RPMI8226 (cell line): Measurements from ENCODE around the gene APOBEC3B.
"Not testable (repeated sequence)": the region's sequence is repeated elsewhere in the genome, so short reads cannot be mapped to it uniquely, and the experiment has no call there.

ENCODE experiments used
- DNase-seq: peaks from one replicate; pipeline ENCODE4 v3.0.0-alpha.2; 2015

Gene APOBEC3B

GRCh38 chr22:38967451-38968450 lies 14.4 kb upstream of the APOBEC3B start:
- peak; percentile 84 for DNase-seq

DNA sequence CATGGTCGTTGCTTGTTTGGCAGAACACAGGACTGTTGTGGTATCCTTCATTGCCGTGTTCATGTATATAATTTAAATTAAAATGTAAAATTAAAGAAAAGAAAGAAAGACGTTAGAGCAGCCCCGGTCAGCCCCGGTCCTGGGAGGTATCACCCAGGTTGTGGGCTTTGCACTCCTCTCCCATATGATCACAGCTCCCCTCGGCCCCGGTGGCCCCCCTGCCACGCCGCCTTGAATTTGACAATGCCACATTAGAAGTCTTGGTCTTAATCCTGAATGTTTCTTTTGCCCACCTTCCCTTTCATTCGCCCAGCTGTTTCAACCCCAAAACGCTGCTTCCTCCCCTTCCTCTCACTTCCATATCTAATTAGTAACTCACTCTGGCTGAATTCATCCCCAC lies 13.3 kb upstream of the APOBEC3B start:
- no peak for DNase-seq

DNA sequence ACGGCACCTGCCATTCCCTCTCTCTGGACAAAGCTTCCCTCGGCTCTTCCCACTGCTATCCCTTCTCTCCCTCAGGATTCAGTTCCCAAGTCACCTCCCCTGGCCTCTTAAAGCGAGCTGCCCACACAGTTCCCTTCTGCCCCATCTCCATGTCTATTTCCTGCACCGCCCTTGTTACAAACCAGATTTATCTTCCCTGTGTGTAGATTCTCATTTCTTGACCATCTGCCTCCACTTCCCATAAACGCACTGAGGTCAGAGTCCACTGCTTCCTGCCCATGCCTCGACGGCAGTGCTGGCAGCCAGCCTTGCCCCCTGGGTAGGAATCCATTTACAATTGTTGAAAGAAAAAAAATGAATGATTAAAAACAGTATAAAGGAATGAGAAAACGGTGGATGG lies 11.6 kb upstream of the APOBEC3B start:
- DNase-seq = no peak

GRCh38 chr22:38971202-38971601 lies 10.9 kb upstream of the APOBEC3B start:
- no peak for DNase-seq

DNA sequence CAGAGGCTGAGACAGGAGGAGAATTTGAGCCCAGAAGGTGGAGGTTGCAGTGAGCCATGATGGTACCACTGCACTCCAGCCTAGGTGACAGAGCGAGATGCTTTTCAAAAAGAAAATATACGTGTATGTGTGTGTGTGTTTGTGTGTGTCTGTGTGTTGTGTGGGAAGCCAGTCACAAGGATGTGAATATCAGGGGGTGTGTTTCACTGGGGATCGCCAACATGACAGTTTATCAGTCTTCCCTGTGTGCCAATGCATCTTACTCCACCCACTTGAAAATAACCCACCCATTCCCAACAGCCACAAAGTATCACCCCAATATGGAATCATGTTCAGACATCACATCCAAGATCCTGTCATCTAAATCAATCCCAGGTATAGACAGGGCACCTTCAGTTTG lies 10.4 kb upstream of the APOBEC3B start:
- DNase-seq = no peak

DNA sequence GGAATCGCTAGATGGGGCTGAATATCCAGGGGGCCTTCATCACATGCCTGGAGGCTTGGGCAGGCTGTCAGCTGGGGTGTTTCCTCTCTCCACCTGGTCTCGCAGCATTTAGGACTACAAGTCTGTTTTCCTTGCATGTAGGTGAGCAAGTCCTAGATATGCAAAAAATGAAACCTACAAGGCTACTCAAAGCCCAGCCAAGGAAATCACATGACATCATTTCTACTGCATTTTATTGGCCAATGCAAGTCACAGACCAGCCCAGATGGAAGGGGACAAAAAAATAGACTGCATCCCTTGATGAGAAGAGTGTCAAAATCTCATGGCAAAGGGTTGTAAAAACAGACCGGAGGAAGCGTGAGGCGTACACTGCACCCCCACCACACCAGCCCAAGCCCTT lies 9.6 kb upstream of the APOBEC3B start:
- no peak for DNase-seq

- peak; percentile 67 for DNase-seq
Measured at GRCh38 chr22:38973289-38974169, 8.6 kb upstream of the APOBEC3B start.

- no peak for DNase-seq
Measured at GRCh38 chr22:38974170-38974825, 7.8 kb upstream of the APOBEC3B start.

GRCh38 chr22:38974826-38975175 lies 7.3 kb upstream of the APOBEC3B start:
- no peak for DNase-seq

DNA sequence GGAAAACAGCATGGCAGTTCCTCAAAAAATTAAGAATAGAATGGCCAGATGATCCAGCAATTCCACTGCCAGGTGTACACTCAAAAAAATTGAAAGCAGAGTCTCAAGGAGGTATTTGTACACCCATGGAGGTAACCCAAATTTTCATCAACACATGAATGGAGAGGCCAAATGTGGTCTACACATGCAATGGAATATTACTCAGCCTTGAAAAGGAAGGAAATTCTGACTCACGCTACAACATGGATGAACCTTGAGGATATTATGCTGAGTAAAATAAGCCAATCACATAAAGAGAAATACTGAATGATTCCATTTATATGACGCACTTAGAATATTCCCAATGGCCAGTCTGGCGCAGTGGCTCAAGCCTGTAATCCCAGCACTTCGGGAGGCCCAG lies 4.9 kb upstream of the APOBEC3B start:
- DNase-seq = not testable (repeated sequence)

DNA sequence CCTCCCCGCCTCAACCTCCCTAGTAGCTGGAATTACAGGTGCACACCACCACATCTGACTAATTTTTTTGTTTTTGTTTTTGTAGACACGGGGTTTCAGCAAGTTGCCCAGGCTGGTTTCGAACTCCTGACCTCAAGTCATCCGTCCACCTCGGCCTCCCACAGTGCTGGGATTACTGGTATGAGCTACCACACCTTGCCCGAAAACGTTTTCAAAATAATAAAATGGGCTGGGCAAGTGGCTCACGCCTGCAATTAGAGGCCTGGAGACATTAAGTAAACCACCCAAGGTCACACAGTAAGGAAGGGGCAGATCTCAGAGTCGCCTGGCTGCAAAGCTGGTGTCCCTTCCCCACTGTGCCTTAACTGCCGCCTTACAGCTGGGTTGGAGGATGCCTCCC lies 1.6 kb upstream of the APOBEC3B start:
- not testable (repeated sequence) for DNase-seq

GRCh38 chr22:38981005-38981991 lies 849 bp upstream of the APOBEC3B start:
- DNase-seq = no peak

- peak; percentile 55 for DNase-seq
Measured at GRCh38 chr22:38984224-38984623, 2.1 kb downstream of the APOBEC3B start.

DNA sequence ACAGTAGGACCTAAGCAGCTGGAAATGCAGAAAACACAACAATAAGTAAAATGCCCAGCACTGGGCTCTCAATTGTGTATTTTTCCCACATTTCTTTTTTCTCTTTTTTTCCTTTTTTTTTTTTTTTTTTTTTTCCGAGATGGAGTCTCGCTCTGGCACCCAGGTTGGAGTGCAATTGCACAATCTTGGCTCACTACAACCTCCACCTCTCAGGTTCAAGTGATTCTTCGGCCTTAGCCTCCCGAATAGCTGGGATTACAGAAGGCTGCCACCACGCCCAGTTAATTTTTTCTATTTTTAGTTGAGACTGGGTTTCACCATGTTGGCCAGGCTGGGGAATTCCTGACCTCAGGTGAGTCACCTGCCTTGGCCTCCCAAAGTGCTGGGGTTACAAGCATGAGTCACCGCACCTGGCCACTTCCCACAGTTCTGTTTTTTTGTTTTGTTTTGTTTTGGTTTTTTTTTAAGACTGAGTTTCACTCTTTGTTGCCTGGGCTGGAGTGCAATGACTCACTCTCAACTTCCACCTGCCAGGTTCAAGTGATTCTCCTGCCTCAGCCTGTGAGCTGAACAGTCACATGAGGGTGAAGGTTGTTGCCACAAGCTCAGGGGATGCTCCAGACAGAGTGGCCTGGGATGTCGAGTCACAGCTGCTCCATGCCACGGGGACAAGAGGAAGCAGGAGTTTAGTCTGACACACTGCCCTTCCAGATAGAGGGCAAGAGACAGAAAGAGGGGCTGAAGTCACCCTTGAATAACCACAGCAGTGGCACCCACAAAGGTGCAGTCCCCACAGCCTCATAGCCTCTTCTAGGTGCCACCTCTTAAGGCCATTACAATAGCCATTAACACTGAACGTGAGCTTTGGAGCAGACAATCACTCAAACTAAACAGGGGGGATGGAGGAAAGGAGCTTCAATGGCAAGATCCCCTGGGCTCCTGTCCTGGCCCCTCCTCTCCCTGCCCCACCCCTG lies 2.9 kb downstream of the APOBEC3B start:
- DNase-seq = peak; percentile 94

- no peak for DNase-seq
Measured at GRCh38 chr22:38986629-38987028, 4.5 kb downstream of the APOBEC3B start.

DNA sequence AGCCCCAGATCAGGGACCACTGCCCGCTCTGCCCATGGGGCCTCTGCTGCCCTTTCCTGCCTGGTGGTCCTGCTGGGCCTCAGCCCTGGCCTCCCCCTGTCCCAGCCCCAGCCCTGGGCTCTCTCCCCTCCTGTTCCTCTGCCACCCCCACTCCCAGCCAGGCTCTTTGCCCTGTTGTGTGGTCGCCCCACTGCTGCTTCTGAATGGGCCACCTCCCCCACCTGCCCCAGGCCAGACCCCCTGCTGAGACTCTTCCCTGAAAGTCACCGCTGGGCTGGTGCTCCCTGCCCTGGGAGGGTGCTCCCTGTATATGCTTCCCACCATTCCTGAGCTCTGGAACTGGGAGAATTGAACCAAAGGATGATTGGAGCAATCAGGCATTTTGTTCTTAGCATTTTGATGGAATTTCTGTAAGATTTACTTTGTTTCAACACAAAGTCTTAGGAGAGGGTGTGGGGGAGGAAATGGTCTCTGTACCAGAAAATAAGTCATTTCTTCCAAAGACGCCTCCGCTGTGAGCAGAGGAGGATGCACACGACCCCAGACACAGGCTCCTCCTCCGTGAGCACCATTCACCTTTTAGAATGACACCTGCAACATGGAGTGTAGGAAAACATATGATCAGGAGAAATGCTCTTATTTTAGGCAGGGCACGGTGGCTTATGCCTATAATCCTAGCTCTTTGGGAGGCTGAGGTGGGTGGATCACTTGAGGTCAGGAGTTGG lies 5.2 kb downstream of the APOBEC3B start:
- DNase-seq = no peak

DNA sequence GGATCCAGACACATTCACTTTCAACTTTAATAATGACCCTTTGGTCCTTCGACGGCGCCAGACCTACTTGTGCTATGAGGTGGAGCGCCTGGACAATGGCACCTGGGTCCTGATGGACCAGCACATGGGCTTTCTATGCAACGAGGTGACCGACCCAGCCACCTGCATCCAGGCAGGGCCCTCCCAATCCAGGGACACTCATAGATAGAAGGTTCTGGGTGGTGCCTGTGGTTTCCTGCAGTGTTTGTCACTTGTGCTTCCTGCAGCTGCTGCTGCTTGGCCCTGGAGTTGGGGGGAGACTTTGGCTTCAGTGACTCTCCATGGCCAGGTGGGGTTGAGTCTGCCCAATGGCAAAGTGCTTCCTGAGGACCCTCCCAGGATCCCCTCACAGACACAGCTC lies 7.3 kb downstream of the APOBEC3B start:
- DNase-seq = no peak

DNA sequence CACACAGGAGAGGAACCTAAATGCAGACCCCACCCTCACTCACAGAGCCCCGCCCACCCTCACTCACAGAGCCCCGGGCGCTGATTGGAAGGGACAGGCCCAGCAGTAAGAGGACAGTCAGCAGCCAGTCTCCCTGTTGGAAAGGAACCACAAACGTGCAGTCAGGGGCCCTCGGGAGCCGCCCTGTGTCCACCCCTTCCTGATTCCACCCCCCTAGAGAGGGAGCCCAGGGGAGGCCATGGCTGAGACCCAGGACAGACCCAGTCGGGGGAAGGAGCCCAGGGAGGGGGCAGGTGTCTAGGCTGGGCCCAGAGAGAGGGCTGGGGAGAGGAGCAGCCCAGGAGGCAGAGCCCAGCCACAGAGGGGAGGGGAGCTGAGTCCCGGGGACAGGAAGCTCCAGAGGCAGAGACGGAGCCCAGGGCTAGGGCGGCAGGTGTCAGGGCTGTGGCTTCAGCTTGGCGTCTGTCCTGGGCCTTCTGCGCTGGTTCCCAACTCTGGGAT lies 10.8 kb downstream of the APOBEC3B start:
- not testable (repeated sequence) for DNase-seq

DNA sequence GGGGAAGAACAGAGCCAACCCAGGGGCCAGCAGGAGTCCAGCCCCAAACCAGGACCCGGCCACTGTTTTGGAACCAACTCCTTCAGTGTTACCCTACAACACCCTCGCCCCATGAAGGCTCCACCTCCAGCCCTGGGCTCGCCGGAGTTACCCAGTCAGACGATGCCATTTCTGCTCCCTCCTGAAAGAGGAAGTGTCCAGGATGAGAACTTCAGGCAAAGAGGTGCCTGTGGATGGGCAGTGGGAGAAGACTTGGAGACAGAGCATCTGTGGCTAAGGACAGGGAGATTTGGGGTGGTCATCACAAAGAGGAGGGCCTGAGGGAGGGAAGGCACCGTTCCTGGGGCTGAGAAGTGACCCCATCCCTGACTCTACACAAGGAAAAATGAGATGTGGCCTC lies 14.0 kb downstream of the APOBEC3B start:
- no peak for DNase-seq

- no peak for DNase-seq
Measured at GRCh38 chr22:38997518-38997917, 15.4 kb downstream of the APOBEC3B start.
